NB4 (cell line): ENCODE results near the gene HTR6.

Source experiments
- DNase-seq: peaks from one replicate; pipeline ENCODE4 v3.0.0; 2010; ENCODE audit warnings: low read depth
- H3K4me3 ChIP-seq: one replicate; pipeline ENCODE4 v1.5.1; 2011; ENCODE audit warnings: mild to moderate bottlenecking, low read depth, low read length, moderate library complexity
- CTCF ChIP-seq: IDR thresholded peaks from one replicate; pipeline ENCODE4 v1.5.1; 2012; ENCODE audit warnings: low read depth, low read length
- MAX ChIP-seq: IDR thresholded peaks from 2 replicates; pipeline ENCODE4 v1.6.1; 2011; ENCODE audit warnings: low read depth, low read length
- MYC ChIP-seq: IDR thresholded peaks from 2 replicates; pipeline ENCODE4 v1.6.1; 2011; ENCODE audit warnings: low read depth, low read length
- POLR2A ChIP-seq: IDR thresholded peaks from 2 replicates; pipeline ENCODE4 v1.6.1; 2011; ENCODE audit warnings: mild to moderate bottlenecking; ENCODE audit not compliant: insufficient read length; ENCODE audit errors: extremely low read depth

Gene HTR6

GRCh38 chr1:19621274-19621950 lies 43.3 kb upstream of the HTR6 start:
- DNase-seq: no peak
- H3K4me3 ChIP-seq: no peak overlapping the region
- TF ChIP-seq CTCF (no peak), MAX (no peak), MYC (no peak), POLR2A (no peak)

GRCh38 chr1:19622204-19622603 lies 42.5 kb upstream of the HTR6 start:
- DNase-seq: no peak
- TF ChIP-seq CTCF: no peak
- TF ChIP-seq POLR2A: no peak
- TF ChIP-seq MAX: no peak
- no peak for TF ChIP-seq MYC
- no peak overlapping the region for H3K4me3 ChIP-seq

- H3K4me3 ChIP-seq: no peak overlapping the region
- no peak for DNase-seq
- no peak for TF ChIP-seq CTCF
- no peak for TF ChIP-seq MYC
- TF ChIP-seq POLR2A: no peak
- TF ChIP-seq MAX: no peak
Measured at GRCh38 chr1:19623523-19623922, 41.2 kb upstream of the HTR6 start.

GRCh38 chr1:19625291-19625937 lies 39.3 kb upstream of the HTR6 start:
- TF ChIP-seq CTCF (no peak), POLR2A (no peak), MYC (no peak), MAX (no peak)
- no peak overlapping the region for H3K4me3 ChIP-seq
- DNase-seq: no peak

GRCh38 chr1:19628879-19629278 lies 35.8 kb upstream of the HTR6 start:
- no peak overlapping the region for H3K4me3 ChIP-seq
- DNase-seq: no peak
- TF ChIP-seq POLR2A (no peak), MAX (no peak), CTCF (no peak), MYC (no peak)
